Right renal pelvis (tissue), 4 donors: ENCODE data around the gene CORO2B. TPM values are rescaled to one million over a fixed set of nuclear protein-coding genes. Genes with fewer than 3 reads are reported as not detected.

Source experiments
- DNase-seq, 4 donors: peaks; one replicate each; pipeline ENCODE4 v3.0.0-alpha.2; 2013; ENCODE audit warnings: low read depth in 4 of 4, low spot score in 3 of 4, missing footprints in 1 of 4
- polyA plus RNA-seq, 4 donors: library from polyadenylated mRNA; unstranded; fragments of 120-200 nt; gene quantifications; one replicate each; pipeline ENCODE4 v1.2.1, GENCODE V29; 2013; ENCODE audit not compliant: insufficient read length in 4 of 4

CORO2B gene
- polyA plus RNA-seq, 4 donors, result 22.1 to 27.9 (median 25.6) TPM

DNA sequence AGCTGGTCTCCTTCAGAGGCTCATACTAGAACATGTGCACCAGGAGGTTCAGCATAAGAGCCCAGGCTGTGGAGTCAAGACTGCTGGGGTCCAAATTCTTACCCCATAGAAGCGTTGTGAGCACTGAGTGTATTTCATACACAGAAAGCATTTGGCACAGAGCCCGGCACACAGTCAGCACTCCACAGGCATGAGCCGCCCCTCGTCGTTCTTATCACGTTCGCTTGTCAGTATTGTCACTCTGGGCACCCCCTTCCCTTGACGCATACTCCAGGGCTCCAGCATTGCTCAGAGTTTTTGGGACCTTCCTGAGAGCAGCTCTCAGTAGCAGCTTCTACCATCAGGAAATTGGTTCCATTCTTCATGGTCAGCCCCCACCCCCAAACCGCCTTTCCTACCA, 25.2 kb downstream of the CORO2B start:
- DNase-seq, result no peak

DNA sequence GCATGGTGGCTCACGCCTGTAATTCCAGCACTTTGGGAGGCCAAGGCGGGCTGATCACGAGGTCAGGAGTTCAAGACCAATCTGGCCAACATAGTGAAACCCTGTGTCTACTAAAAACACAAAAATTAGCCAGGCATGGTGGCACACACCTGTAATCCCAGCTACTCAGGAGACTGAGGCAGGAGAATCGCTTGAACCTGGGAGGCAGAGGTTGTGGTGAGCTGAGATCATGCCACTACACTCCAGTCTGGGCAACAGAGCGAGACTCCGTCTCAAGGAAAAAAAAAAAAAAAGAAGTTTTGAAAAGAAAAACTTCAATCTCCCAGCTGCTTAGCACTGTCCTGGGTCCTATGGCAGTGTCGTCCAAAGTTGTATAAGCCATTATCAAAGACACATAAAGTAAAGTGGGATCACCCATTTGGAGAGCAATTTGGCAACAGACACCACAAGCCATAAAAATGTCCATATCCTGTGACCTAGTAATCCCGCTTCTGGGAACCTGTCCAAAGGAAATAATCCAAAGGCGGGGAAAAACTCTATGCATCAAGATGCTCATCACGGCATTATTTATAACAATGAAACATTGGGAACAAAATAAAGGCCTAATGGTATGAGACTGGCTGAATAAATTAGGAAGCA, 26.2 kb downstream of the CORO2B start:
- peak; percentile 63 to 82 (median 68) for DNase-seq

DNA sequence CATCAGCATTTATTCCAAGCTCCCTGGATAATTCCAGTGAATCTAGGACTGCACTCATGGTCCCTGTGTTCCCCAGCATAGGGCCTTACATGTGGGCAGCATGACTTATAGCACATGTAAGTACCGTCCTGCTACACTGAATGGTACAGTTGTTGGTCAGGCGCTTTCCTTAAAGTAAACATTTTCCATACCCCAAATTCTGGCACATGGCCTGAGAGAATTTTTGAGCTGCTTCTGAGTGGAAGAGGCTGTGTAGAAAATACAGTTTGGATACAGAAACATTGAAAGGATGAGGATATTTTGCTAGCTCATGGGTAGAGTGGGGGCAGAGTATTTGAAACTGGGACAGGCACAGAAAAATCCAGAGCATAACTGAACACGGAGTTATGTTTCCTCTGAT, 27.6 kb downstream of the CORO2B start:
- no peak for DNase-seq

DNA sequence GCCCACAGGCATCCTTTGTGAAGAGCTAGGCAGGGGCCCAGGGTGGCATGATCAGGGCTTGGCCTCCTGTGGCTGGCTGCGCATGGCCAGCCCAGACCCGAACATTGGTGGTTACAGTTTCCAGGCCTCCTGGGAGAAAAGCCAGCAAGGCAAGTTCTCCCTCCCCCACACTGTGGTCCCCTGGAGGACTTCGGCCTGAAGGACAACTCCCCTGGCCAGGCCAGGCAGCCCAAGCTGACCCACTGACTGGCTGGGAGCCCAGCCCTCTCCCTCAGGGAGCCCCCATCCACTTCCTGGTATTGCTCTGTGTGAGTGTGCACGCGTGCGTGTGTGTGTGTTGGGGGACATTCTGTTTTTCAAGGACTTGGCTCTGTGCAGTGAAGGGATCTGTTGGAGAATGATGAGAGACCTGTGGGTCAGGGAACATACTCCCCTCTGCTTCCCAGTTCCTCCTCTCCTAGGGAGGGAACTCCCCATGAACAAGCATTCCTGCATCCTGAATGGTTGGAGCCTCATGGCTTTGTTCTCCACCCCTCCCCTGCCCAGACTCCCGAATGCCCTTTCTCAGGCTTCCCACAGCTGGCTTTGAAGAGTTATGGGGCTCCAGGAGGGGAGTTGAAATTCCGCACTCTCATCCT, 29.5 kb downstream of the CORO2B start:
- peak in 3 of 4 donors; percentile 40 to 53 (median 51) for DNase-seq

DNA sequence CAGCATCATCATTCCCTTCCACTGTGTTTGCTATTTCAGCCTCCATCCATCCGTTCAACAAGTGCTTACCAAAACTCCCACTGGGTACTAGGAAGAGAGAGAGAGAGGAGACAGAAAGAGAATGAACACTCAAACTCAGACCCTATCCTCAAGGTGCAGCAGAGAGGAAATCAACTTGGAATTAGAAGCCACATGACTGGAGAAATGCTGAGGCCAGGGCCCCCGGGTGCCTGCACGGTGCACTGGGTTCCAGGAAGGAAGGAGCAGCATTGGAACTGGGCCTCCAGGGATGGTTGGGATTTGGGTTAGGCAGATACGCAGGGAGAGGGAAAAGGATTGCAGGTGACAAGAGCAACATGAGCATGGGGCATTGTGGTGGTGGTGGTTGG, 30.0 kb downstream of the CORO2B start:
- DNase-seq, result no peak

DNA sequence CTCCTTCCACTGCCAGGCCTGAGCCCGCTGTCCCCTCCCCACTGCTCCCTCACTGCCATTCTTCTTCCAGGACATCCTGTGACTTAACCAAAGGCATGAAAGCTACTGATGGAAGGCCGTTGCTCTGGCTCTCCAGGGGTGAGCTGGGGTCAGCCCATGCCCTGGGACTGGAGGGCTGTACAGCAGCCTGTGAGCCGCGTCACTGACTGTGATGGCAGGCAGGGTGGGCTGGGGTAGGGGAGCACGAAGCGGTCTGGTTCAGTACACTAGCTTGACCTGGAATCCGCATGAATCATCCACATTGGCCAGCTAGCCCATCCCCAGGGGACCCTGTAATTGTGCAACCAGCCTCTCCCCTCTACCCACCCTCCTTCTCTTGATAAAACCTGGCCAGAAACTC, 30.8 kb downstream of the CORO2B start:
- DNase-seq, result no peak

DNA sequence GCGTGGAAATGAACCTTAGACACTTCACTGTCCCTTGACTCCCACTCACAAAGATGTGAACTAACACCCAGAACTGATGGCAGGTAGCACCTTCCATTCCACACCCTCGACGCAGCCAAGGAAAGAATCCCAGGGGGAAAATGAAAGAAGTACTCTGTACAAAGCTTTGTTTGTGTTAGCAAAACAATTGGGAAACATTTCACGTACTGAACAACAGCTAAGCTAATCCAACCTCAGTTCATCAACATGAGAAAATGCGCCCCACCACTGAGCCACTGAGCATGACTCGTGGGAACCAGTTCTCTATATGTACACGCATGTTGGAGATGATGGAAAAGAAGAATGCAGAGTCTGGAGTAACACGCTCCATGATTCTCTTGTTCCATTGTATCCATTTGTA, 32.0 kb downstream of the CORO2B start:
- no peak for DNase-seq

DNA sequence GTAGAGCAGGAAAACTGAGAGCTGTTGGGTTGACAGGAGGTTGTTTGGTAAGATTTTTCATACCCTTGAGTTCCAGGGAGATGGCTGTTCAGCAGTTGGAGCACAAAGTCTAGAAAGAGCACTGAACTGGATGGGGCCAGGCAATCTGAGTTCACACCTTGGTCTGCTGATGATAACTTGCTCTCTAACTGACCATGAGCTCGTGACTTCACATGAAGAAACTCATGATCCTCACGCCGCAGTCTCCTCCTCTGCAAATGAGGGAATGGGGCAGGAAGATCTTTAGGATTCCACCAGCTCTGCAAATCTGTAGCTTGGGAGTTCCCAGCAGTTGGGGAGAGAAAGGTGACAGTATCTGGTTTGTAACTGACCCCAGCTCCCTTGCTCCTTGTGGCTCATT, 33.7 kb downstream of the CORO2B start:
- DNase-seq, result no peak

DNA sequence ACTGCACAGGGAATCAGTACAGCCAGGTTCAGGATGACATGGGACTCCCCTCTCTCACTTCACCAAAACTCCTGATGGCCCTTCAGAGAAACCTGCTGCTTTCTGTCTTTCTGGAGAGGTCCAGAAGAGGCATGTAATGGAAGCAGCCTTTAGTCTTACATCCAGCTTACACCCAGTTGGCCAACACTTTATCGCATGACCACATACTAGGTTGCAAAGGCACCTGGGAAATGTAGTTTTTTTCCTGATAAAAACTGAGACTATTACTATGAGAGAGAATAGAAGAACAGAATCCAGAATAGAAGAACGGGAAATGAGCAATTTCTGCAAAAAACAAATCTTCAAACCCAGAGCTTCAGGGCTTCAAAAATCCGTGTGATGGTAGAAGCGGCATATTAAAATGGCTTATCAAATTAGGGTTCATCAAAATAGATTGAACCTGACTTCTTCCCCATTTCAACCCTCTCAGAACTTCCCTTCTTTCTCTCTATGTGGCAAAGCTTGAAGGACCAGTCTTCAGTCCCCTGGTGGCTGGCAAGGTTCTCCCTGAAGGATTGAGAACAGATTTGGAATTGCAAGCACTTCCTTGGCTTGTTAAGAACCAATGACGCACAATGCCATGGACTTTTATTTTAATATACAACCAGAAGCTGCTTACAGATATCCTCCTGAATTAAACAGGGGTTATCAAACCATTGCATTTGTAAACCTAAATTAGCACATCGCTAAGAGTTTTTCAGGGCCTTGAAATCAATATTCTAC, 34.4 kb downstream of the CORO2B start:
- DNase-seq, result no peak

DNA sequence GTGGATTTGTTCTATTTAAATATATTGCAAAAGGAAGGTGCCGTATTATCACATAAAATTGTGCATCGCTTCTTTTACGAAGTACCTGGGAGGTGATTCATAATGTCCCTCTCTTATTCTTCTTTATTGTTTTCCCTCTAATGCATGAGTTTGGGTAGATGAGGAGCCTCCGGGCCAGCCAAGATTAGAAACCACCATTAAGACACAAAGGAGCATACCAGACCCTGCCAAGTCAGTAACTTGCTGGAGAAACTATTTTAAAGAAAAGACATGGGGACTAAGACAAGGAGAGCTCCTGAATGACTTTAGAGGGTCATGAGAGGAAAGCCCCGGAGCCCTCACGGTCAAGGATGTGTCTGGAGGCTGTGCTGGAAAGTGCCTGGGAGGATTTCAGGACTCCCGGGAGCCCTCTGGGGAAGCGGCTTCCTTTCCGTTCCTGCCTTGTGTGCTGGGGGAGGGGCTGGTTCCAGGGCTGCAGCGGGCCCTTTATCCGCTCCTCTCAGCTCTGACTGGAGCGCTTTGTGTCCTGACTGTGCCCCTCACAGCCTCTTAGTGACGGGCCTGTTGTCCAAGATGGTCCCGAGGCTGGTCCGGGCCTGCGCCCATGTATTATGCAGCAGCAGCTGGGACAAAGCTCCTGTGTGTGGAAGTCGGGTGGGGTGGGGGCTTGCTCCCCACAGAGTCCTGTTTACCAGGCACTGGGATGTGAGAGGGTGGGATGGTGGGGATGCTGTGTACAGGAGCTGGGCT, 35.7 kb downstream of the CORO2B start:
- no peak for DNase-seq

DNA sequence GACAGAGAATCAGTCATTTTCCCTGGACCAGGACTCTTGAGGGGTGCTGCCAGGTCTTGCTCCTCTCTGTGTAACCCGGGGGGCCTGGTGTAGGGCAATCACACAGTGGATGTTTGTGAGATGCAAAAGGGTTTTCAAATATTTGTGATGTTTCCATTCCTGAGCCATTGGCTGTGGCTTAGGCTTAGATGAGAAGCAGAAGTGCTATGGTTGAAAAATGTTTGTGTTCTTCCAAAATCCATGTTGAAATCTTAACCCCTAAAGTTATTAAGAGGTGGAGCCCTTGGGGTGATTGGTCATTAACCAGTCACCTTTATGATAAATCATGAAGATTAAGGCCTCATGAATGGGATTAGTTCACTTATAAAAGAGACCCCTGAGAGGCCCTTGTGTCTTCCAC, 36.5 kb downstream of the CORO2B start:
- DNase-seq, result no peak

DNA sequence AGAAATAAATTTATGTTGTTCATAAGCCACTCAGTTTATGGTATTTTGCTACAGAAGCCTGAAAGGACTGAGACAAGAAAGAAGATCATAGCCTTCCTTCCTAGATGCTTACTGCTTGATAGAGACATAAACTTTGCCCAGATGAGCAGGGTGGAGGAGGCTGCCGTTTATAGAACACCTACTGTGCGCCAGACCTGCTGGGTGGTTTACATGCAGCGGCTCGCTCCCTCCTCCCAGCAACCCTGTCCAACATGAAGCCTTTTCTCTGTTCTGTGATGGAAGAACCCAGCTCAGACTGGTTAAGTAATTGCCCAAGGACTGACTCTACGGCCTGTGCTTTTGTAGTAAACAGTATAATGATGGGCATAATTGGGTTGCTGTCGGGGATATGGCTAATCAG, 37.0 kb downstream of the CORO2B start:
- no peak for DNase-seq

DNA sequence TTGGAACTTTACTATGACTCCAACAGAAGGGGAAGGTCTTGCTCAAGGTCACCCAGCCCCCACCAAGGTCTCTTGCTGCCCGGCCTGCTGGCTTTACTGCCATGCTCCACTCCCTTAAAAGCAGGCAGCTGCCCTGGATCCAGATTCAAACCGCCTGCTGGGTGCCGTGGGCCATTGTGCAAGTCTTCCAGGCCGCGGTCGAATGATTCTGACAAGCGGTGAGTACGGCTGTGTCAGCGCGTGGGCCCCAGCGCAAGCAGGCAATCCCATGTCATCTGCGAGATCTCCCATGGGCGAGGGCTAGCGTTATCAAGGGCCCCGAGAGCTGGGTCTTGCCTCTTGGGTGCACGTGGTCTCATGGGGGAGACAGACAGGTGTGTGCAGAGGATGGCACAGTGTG, 37.6 kb downstream of the CORO2B start:
- DNase-seq, result no peak

DNA sequence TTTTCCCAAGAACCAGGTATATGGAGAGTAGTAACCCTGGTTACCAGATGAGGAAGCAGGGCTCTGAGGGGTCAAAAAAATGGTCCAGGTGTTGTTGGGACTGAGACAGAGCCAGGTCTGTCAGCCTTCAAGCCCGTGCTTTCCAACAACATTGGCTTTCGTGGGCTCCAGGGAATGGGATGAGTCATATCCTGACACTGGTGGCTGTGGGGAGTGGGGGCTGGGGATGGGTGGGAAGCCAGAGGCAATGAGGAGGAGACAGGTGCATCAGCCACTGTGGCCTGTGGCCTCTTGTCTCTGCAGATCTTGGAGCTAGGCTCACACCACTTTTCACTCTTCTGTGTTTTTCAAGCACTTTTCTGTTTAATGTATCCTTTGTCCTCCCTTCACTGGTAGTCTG, 38.2 kb downstream of the CORO2B start:
- no peak for DNase-seq

DNA sequence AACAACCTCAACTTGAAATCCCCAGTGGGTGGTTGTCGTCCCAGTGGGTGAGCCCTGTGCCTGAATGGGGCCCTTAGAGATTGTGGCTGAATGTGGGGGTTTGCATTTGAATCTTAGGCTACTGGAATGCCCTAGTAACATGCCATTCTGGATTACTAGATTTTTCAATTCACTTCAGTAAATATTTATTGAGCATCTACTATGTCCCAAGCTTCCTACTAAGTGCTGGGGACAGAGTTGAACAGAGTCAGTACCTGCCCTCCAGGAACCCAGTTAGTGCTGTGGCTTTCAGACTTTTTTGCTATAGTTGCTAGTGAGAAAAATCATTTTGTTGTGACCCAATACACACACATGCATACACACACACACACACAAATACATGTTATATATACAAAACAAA, 39.0 kb downstream of the CORO2B start:
- DNase-seq, result no peak

DNA sequence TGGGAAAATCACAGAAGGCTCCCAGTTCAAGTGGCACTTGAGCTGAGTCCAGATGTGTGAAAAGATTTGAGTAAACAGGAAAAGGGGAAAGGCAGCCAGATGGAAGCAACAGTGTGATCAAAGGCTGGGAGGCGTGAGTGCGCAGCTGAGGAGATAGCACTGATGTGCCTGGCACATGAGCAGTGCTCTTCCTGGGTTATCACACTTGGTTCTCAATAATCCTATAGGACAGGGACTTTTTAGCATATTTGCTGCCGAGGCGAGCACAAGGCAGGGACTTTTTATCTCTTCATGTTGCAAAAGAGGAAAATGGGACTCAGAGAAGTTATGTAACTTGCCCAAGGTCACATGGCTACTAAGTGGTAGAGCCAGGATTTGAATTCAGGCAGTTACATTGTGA, 39.6 kb downstream of the CORO2B start:
- DNase-seq, result no peak

DNA sequence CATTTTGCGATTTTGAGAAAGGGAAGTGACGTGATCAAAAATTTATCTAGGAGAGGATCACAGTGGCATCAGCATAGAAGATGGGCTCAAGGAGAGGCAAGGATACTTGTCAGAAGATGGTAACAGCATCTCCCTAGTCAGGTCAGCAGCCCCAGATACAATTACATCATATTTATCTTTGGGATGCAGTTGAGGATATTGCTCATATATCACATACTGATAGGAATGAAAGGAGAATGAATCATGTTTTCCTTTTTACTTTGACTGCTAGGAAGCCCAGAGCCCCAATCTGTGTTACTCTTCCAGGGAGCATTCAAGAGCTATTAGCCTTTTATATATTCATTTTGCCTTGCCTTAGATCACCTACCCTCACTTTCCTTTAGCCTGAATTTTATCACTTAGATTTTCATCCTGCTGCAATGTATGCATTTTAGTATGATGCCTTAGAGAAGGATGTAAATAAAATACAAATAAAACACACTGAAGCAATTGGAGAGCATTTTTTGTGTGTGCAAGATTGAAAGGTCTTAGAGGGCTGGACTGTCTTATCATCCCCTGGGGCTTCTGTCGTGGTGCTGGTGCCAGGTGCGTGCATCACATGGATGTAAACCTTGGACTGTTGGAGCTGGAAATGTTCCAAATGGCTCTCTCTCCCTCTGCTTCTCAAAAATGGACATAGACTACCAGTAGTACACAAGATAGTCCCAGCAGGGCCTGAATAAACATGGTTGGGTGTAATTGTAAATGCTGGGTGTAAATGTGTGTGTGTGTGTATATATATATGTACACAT, 40.3 kb downstream of the CORO2B start:
- no peak for DNase-seq

DNA sequence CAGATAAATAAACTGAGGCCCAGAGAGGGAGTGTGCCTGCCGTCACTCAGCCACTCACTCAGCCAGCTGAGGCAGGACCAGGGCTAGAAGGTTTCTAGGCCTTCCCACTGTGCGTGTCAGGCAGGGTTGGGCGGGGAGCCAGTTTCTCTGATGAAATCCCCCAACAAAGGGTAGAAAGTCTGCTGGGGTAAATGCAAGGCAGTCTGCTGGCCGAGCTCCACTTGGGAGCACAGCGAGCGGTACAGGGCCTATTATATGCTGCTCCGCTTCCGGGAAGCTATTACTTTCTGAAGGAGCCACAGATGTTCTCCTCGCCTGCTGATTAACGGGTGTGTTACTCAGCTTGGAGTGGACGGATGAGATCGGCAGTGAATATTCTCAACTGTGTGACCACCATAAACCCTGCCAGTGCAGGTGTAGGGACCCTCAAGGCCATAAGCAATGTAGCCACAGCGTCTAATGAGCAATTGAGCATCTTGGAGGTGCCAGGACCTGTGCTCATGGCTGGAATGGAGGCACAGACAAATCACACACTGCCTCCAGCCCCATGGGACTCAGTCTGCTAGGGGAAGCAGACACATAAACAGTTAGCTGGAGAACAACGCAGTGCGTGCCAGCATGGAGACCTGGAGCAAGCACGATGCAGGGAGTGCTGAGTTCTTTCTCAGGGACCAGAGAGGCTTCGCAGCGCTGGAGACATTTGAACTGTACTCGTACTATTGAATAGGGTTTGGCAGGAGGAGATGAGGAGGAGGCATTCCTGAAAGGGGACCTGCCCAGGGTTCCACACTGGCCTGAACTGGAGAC, 42.1 kb downstream of the CORO2B start:
- DNase-seq, result no peak

DNA sequence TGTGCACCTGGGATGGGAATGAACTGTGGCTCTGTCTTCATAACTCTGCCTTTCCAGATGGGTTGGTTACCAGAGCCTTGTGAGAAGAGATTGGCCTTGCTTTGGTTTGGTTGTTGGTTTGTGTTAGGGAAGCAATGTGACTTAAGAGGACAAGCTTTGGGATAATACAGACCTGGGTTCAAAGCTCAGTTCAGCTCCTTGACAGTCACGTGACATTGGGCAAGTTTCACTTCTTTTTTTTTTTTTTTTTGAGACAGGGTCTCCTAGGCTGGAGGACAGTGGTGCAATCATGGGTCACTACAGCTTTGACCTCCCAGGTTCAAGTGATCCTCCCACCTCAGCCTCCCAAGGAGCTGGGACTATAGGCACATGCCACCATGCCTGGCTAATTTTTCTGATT, 42.7 kb downstream of the CORO2B start:
- DNase-seq, result no peak
